Measurements from ENCODE around the gene ACTL6A.
"Not testable (repeated sequence)": the region's sequence is repeated elsewhere in the genome, so short reads cannot be mapped to it uniquely, and the experiment has no call there.

ACTL6A gene

DNA sequence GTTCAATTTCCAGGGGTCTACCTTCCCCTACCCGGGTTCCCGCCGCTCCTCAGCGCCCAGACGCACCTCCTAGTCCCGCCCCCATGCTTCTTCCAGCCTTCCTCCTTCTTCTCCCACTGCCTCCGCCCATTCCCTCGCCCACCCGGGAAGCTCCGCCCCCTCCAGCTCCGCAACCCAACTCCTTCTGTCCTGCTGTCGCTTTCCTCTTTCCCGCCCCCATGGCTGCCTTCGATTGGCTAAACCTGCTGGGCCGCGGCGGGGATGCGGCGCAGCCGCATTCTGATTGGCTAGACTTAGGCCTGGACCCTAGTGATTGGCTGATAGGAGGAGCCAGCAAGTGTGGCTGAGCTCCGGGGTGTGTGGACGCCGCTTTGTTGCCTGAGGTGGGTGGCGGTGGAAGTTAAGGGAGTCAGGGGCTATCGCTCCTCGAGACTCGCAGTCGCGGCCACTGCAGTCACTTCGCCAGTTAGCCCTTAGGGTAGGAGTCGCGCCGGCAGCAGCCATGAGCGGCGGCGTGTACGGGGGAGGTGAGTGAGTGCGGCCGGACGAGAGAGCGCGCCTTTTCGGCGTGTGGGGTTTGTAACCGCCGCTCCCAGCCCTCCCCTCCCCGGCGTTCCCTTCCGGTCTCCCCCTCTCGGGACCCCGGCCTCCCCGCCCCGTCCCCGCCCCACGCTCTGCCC, at the start of gene ACTL6A:
TSS of gene ACTL6A (plus strand) at position 336 of the 680 bp plus-strand sequence. CDS start at position 503, 167 bp downstream.
- TF ChIP-seq, protein P1, sequence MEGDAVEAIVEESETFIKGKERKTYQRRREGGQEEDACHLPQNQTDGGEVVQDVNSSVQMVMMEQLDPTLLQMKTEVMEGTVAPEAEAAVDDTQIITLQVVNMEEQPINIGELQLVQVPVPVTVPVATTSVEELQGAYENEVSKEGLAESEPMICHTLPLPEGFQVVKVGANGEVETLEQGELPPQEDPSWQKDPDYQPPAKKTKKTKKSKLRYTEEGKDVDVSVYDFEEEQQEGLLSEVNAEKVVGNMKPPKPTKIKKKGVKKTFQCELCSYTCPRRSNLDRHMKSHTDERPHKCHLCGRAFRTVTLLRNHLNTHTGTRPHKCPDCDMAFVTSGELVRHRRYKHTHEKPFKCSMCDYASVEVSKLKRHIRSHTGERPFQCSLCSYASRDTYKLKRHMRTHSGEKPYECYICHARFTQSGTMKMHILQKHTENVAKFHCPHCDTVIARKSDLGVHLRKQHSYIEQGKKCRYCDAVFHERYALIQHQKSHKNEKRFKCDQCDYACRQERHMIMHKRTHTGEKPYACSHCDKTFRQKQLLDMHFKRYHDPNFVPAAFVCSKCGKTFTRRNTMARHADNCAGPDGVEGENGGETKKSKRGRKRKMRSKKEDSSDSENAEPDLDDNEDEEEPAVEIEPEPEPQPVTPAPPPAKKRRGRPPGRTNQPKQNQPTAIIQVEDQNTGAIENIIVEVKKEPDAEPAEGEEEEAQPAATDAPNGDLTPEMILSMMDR (IDR thresholded peaks at IDR 0.05; ENCODE audit: low read depth, low read length) = no peak
- peak within 1 kb of the TSS; percentile 82 for H3K4me3 ChIP-seq (ENCODE audit: low read depth, low read length)

DNA sequence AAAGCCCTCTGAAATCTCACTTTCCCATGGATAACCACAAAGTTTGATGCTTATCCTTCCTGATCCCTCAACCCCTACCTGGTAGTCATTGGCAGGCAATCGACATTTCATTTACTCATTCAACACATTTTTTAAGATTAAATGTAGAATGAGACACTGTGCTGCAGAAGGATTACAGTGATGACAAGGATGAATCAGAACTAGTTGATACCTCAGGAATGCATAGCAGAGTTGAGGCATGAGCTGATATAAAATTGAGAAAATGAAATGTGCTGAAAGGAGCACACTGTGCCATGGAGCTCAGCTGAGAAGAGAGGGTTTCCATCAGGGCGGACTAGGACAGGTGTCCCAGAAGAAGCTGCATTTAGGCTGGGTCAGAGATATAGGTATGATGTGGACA, 48.9 kb upstream of the ACTL6A start:
- no peak overlapping the region for H3K4me3 ChIP-seq (ENCODE audit: low read depth, low read length)
- TF ChIP-seq, protein P1 (IDR thresholded peaks at IDR 0.05; ENCODE audit: low read depth, low read length) = no peak

DNA sequence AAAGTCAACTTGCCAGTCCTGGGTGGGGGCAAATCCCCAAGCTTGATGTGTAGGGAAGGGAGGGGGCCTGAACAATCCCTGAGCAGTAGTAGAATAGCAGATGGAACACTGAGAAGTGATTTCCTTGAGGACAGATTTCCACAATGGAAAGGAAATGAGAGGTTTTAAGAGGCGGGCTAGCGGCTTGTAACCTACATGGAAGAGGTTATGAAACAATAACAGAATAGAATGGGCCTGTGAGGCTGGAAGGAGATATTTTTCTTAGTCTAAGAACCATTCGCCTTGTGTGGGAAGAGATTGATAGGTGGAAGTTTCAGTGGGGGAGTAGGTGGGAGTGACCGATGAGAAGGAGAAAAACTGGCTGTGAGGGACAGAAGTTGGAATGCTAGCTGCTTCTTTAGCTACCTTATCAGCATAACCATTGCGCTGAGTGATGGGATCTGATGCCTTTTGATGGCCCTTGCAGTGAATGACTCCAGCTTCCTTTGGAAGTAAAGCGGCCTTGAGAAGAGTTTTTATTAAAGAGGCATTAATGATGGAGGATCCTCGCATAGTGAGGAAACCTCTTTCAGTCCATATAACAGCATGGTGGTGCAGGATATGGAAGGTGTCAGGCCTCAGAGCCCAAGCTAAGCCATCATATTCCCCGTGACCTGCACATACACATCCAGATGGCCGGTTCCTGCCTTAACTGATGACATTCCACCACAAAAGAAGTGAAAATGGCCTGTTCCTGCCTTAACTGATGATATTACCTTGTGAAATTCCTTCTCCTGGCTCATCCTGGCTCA, 46.1 kb upstream of the ACTL6A start:
- H3K4me3 ChIP-seq (ENCODE audit: low read depth, low read length) = not testable (repeated sequence)

DNA sequence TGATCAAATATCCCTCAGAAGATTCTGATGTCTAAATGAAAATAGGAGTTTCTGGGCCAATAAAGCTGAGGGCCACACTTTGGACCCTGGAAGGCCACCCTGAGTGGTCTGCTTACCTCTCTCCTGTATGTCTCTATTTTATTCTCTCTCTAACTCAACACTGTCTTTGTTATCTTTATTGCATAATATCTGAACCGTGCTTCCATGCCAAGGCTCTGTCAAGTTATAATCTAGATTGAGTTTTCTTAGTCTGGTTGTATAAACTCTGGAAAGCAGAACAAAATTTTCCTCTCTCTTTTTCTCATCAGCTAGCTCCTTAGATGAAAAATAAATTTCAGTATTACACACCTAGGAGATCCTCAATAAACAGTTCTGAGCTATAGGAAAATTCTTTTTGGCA, 36.2 kb upstream of the ACTL6A start:
- TF ChIP-seq, protein P1 (IDR thresholded peaks at IDR 0.05; ENCODE audit: low read depth, low read length) = no peak
- H3K4me3 ChIP-seq (ENCODE audit: low read depth, low read length) = no peak overlapping the region; the same call in 1 of the 2 replicates

DNA sequence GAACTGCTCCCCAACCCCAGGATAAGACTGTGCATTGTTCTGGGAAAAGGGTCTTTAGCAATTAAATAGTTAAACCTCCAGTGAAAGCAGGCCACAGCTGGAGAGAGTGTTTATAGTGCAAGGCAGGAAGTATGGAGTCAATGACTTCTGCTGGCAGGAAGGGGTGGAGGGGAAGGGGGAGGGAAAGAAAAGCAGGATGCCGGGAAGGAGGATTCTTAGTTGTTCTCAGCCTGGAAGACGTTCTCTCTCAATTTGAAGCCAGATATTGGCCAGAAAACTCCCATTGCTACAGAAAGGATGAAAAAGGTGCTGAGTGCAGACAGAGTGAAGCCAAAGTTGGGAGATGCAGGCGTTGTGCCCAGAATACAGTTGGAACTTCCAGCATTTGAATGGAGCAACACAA, 35.7 kb upstream of the ACTL6A start:
- TF ChIP-seq, protein P1 (IDR thresholded peaks at IDR 0.05; ENCODE audit: low read depth, low read length) = no peak
- H3K4me3 ChIP-seq (ENCODE audit: low read depth, low read length) = peak overlapping the region; percentile 45

DNA sequence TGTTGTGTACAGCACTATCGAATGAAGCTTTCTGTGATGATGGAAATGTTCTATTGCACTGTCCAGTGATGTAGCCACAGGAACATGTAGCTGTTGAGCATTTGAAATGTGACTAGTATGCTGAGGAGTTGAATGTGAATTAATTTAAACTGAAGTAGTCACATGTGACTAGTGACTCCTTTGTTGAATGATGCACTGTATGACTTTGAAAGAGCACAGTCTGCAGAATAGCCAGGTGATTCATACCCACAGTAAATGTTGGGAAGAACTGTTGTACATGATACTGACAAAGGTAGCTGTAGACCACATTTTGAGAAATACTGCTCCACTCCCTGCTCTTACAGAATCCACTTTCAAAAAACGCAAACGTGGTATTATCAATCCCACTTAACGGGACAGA, 34.0 kb upstream of the ACTL6A start:
- TF ChIP-seq, protein P1 (IDR thresholded peaks at IDR 0.05; ENCODE audit: low read depth, low read length) = no peak

DNA sequence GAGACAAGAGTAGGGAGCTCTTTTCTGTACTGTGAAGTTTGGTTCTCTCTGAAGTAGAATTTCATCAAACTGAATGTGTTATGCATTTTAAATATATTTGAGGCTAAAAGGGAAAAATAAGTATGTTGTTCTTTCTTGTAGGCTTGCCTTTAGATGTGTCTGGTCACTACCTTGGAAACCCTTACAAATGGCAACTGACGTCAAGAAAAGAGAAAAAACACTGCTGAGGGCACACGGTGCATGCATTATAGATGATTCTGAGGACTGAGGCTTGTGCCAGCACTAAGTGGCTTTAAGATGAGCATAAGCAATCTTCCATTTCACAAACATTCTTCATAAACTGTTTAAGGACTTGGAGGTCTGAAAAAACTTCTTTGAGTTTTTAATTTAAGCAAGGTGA, 31.1 kb upstream of the ACTL6A start:
- TF ChIP-seq, protein P1 (IDR thresholded peaks at IDR 0.05; ENCODE audit: low read depth, low read length) = no peak
- no peak overlapping the region for H3K4me3 ChIP-seq (ENCODE audit: low read depth, low read length)

More for the DNA sequence above, 34.0 kb upstream of the ACTL6A start:
- H3K4me3 ChIP-seq (ENCODE audit: low read depth, low read length) = no peak overlapping the region

Data from WI38 (cell line).